Epithelial cell of proximal tubule (primary cell): ENCODE results near the gene COPS3. TPM values are rescaled to one million over a fixed set of nuclear protein-coding genes. Genes with fewer than 3 reads are reported as not detected.
A peak's percentile ranks its signal among the peaks of the same experiment; 100 is the strongest.
"Not testable (repeated sequence)": the region's sequence is repeated elsewhere in the genome, so short reads cannot be mapped to it uniquely, and the experiment has no call there.

Source experiments
- DNase-seq: peaks from one replicate; pipeline ENCODE4 v3.0.0-alpha.2; 2011; ENCODE audit warnings: low read depth
- H3K4me3 ChIP-seq: 2 replicates; pipeline ENCODE4 v1.5.1; 2011; ENCODE audit warnings: low read depth, mild to moderate bottlenecking, low read length
- total RNA-seq: library from RNA; depleted of rRNA; stranded (reverse); fragments of >200 nt; gene quantifications from 2 replicates; pipeline ENCODE4 v1.2.3, GENCODE V29; 2015
- TF ChIP-seq, protein P1 (sequence below): conservative IDR thresholded peaks from 2 replicates; pipeline ENCODE4 v1.5.1; 2012; ENCODE audit warnings: low read depth, mild to moderate bottlenecking, low read length

COPS3 gene
- total RNA-seq, 1 donor from 2014 or later: 75.6 TPM

DNA sequence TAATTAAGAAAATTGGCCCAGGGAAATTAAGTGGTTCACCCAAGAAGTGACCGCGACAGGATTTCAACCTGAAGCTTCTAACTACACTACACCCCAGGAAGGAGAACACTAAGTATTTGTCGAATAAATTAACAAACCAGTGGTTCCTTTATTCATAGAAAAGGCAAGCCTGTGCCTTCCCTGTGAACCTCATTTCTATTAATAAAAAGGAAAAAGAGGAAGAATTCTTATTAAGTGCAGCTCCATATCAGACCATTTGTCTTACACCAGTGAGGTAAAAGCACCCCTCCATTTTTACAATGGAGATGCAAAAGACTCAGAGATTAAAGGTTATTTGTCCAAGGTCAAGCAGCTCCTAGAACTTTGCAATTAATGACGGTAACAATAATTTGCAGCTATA, 1.7 kb downstream of the COPS3 start:
- peak overlapping the region; percentile 99 for H3K4me3 ChIP-seq
- TF ChIP-seq, protein P1, sequence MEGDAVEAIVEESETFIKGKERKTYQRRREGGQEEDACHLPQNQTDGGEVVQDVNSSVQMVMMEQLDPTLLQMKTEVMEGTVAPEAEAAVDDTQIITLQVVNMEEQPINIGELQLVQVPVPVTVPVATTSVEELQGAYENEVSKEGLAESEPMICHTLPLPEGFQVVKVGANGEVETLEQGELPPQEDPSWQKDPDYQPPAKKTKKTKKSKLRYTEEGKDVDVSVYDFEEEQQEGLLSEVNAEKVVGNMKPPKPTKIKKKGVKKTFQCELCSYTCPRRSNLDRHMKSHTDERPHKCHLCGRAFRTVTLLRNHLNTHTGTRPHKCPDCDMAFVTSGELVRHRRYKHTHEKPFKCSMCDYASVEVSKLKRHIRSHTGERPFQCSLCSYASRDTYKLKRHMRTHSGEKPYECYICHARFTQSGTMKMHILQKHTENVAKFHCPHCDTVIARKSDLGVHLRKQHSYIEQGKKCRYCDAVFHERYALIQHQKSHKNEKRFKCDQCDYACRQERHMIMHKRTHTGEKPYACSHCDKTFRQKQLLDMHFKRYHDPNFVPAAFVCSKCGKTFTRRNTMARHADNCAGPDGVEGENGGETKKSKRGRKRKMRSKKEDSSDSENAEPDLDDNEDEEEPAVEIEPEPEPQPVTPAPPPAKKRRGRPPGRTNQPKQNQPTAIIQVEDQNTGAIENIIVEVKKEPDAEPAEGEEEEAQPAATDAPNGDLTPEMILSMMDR: no peak
- DNase-seq: no peak

DNA sequence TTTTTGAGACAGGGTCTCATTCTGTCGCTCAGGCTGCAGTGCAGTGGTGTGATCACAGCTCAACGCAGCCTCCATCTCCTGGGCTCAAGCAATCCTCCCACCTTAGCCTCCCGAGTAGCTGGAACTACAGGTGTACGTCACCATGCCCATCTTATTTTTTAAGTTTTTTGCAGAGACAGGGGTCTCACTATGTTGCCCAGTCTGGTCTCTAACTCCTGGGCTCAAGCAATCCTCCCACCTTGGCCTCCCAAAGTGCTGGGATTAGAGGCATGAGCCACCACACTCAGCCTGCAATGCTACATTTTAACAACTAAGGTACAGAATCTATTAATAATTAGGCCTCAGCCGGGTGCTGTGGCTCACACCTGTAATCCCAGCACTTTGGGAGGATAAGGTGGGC, 3.6 kb downstream of the COPS3 start:
- not testable (repeated sequence) for DNase-seq, H3K4me3 ChIP-seq

DNA sequence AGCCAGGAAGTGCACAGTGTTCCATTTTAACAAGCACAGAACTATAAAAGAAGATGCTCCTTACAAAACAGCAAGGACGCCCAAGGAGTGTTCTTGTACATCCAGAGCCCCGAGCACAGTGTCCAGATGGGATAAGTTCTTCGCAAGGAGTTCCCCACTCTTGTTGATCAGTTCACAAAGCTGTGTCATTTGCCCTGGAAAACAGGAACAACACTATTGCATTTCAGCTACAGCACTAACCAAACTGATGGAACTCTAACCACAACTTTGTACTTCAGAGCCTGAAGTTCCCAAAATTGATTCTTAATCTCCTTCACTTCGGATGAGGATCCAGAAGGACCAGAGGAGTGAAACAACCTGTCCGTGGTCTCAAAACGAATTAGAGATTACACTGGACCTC, 5.1 kb downstream of the COPS3 start:
- H3K4me3 ChIP-seq: no peak overlapping the region
- TF ChIP-seq, protein P1: no peak

DNA sequence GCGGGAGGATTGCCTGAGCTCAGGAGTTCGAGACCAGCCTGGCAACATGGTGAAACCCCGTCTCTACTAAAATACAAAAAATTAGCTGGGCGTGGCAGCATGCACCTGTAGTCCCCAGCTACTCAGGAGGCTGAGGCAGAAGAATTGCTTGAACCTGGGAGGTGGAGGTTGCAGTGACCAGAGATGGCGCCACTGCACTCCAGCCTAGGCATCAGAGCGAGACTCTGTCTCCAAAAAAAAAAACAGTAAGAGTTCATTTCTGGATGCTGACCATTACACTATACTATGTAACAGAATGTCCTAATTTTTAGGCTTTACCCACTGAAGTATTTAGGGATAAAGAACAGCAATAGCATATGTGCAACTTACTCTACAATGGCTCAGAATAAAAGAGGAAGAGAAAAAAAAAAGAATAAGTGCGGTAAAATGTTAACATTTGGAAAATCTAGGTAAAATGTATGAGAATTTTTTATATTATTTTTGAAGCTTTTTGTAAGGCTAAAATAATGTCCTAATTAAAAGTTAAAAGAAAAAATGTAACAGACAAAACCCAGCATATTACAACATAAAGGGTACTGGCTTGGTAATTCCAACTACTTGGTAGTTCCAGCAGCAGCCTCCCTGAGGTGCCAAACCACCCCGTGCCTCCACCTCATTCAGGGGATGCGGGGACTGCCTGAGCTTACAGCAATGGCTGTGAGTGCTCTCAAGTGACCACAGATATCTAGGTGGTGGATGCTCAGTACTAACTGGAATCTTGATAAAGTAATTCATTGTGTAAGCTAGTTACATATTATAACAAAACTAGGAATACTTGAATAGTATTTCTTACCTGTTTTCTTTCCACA, 10.9 kb downstream of the COPS3 start:
- H3K4me3 ChIP-seq: no peak overlapping the region
- DNase-seq: no peak
- TF ChIP-seq, protein P1: peak; percentile 55

More for the DNA sequence above, 5.1 kb downstream of the COPS3 start:
- DNase-seq: no peak

DNA sequence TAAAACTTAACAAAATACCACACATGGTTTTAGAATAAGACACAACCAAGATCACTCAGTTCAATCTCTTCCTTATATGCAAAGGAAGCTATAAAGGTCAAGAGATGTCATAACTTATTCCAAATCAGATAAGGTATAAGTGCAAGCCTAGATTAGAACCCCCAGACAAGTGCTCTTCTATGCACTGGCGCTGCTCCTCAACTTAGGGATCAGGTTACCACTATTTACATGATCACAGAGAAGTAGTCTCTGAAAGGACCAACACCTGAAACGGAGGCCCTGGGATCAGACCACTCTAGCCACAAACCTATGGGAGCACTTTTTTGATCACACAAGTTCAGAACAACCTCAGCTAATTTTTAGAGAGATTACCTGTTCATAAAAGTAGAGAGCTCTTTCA, 16.6 kb downstream of the COPS3 start:
- DNase-seq: no peak
- H3K4me3 ChIP-seq: no peak overlapping the region
- TF ChIP-seq, protein P1: no peak

DNA sequence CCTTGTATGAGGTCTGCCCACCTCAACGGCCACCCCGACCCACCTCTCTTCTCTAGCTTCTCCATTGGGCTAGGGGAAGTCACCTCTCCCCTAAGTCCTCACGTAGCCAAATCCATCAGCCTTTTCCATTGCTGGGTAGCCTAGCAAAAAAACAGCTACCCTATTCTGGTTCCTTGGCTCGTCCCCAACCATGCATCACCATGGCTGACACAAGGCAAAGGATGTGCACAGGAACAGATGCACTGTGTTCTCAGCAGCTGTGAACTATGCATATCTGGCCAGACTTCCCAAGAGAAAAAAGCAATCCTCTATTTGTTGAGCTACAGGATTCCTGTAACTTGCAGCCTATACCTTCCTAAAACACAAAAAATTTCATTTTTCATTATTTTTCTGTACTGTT, 22.0 kb downstream of the COPS3 start:
- TF ChIP-seq, protein P1: no peak
- DNase-seq: no peak
- H3K4me3 ChIP-seq: no peak overlapping the region

DNA sequence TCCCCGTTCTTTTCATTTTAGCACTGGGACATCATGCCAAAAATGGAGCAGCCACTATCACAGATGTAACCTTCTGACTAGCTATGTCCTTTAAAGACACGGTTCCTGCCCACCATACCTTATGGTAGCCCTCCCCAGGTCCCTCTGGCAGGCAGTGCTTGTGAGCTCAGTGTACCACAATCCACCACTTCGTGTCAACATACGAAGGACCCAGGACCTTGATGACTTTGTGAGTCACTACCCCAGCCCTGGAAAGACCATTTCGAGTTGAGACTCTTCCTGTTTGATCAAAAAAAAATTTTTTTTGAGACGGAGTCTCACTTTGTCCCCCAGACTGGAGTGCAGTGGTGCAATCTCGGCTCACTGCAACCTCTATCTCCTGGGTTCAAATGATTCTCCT, 23.0 kb downstream of the COPS3 start:
- no peak for DNase-seq
- no peak overlapping the region for H3K4me3 ChIP-seq
- TF ChIP-seq, protein P1: no peak
